HFF-Myc (cell line): ENCODE results near the gene PDE4D.
A peak's percentile ranks its signal among the peaks of the same experiment; 100 is the strongest.

ENCODE experiments used
- DNase-seq: peaks from one replicate; pipeline ENCODE4 v3.0.0-alpha.2; 2011; ENCODE audit warnings: low read depth; ENCODE audit errors: extremely low read depth
- H3K4me3 ChIP-seq: replicated peaks from 2 replicates; pipeline ENCODE4 v1.5.1; 2011; ENCODE audit warnings: low read depth, mild to moderate bottlenecking, control low read depth, low read length
- CTCF ChIP-seq: IDR thresholded peaks from 2 replicates; pipeline ENCODE4 v1.5.1; 2012; ENCODE audit warnings: mild to moderate bottlenecking, low read depth, low read length, control low read depth; ENCODE audit errors: missing control alignments

The PDE4D gene

GRCh38 chr5:59249160-59249559, 644.4 kb downstream of the PDE4D start:
- no peak for DNase-seq
- no peak overlapping the region for H3K4me3 ChIP-seq
- no peak for TF ChIP-seq CTCF

GRCh38 chr5:59246882-59247281, 646.6 kb downstream of the PDE4D start:
- DNase-seq: no peak
- no peak for TF ChIP-seq CTCF
- H3K4me3 ChIP-seq: no peak overlapping the region

- TF ChIP-seq CTCF: no peak
- no peak overlapping the region for H3K4me3 ChIP-seq
- DNase-seq: peak; percentile 86
These were observed 647.2 kb downstream of the PDE4D start for GRCh38 chr5:59246145-59246869.

GRCh38 chr5:59245198-59245597, 648.3 kb downstream of the PDE4D start:
- TF ChIP-seq CTCF: no peak
- no peak for DNase-seq
- no peak overlapping the region for H3K4me3 ChIP-seq

GRCh38 chr5:59241552-59241951, 652.0 kb downstream of the PDE4D start:
- TF ChIP-seq CTCF: no peak
- H3K4me3 ChIP-seq: no peak overlapping the region
- no peak for DNase-seq

- TF ChIP-seq CTCF: no peak
- no peak for DNase-seq
- H3K4me3 ChIP-seq: no peak overlapping the region
These were observed 652.4 kb downstream of the PDE4D start for GRCh38 chr5:59241119-59241518.
